Measurements from ENCODE around the gene DLD. TPM values are rescaled to one million over a fixed set of nuclear protein-coding genes. Genes with fewer than 3 reads are reported as not detected.

Gene DLD
- total and polyA plus RNA-seq, 2 of the 8 experiments (the other 6 are each of a cell fraction or from before 2014, with no cell fraction given): 63.7 to 88.5 TPM

GRCh38 chr7:107850216-107850615 is 40.8 kb upstream of the DLD start:
- no peak overlapping the region for H3K4ac ChIP-seq (replicated peaks; ENCODE audit: insufficient read length, low read depth, low read length)
- no peaks in the 10 kb centered on the region for H3K79me1 ChIP-seq (ENCODE audit: low read depth, low read length)
- H2BK5ac ChIP-seq (ENCODE audit: low read depth, low read length): no peak overlapping the region
- H4K8ac ChIP-seq (ENCODE audit: extremely low read depth, insufficient read depth, low read length): no peak overlapping the region
- H4K91ac ChIP-seq (replicated peaks; ENCODE audit: insufficient read length, low read length): no peak overlapping the region
- whole genome bisulfite sequencing, 2 experiments (ENCODE audit: extremely low coverage in 1 of 2, insufficient coverage in 1 of 2, insufficient read length in 1 of 2, insufficient replicate concordance in 2 of 2, low coverage in 1 of 2, low lambda C conversion rate in 2 of 2, missing lambda C conversion rate in 1 of 2): 89% methylated on average over 3 of the region's 4 CpGs; no CpG with 5 or more reads in 1 of the 2 experiments
- H4K5ac ChIP-seq (ENCODE audit: insufficient read length, low read depth, low read length): no peak overlapping the region
- H3K56ac ChIP-seq (replicated peaks; ENCODE audit: insufficient read length, low read depth, low read length): no peak overlapping the region
- no peak overlapping the region for H3K23ac ChIP-seq (ENCODE audit: insufficient read length)
- no peak overlapping the region for H3K4me3 ChIP-seq (ENCODE audit: extremely low read depth in 1 of 4, insufficient read depth in 2 of 4, low read depth in 3 of 4, low read length in 4 of 4)
- H3K4me2 ChIP-seq (ENCODE audit: insufficient read depth in 1 of 2, low read depth in 2 of 2, low read length in 2 of 2): no peak overlapping the region
- DNase-seq (ENCODE audit: low read depth in 1 of 2, low spot score in 2 of 2) (no peak), FAIRE-seq (no peak)
- H3K9me3 ChIP-seq (ENCODE audit: insufficient read depth in 2 of 2, low read depth in 1 of 2, low read length in 1 of 2): peaks cover 3 to 14% of the 10 kb centered on the region in 2 experiments; a peak in 2 of 4 replicates
- no peaks in the 10 kb centered on the region for H4K20me1 ChIP-seq (replicated peaks in 1 of 2; ENCODE audit: control insufficient read depth in 1 of 2, insufficient read depth in 2 of 2, low read length in 2 of 2)
- H2BK120ac ChIP-seq (replicated peaks; ENCODE audit: low read depth, low read length): no peak overlapping the region
- no peak overlapping the region for H2AK5ac ChIP-seq (ENCODE audit: low read depth, low read length)
- no peaks in the 10 kb centered on the region for H3K36me3 ChIP-seq (ENCODE audit: control insufficient read depth in 2 of 4, insufficient read depth in 4 of 4, low read length in 3 of 4)
- H3K14ac ChIP-seq (ENCODE audit: insufficient read length): no peak overlapping the region
- no peaks in the 10 kb centered on the region for H3K79me2 ChIP-seq (ENCODE audit: control insufficient read depth in 1 of 2, insufficient read depth in 2 of 2, low read length in 2 of 2)
- H2BK12ac ChIP-seq (ENCODE audit: low read depth, low read length): no peak overlapping the region
- no peaks in the 10 kb centered on the region for H3K27me3 ChIP-seq (replicated peaks in 1 of 4; ENCODE audit: control insufficient read depth in 3 of 4, extremely low read depth in 1 of 4, insufficient read depth in 3 of 4, low read length in 3 of 4)
- no peak for TF ChIP-seq HDAC2 (IDR thresholded peaks at IDR 0.05; ENCODE audit: borderline replicate concordance in 1 of 2, low read depth in 2 of 2, low read length in 2 of 2)
- no peak for TF ChIP-seq RXRA (IDR thresholded peaks at IDR 0.05; ENCODE audit: insufficient read depth, low read depth, low read length)
- no peak for TF ChIP-seq TAF7 (optimal IDR thresholded peaks at IDR 0.05; ENCODE audit: borderline replicate concordance, low read depth, low read length)
- TF ChIP-seq SP2 (IDR thresholded peaks at IDR 0.05; ENCODE audit: low read length): no peak
- TF ChIP-seq SUZ12 (IDR thresholded peaks at IDR 0.05; ENCODE audit: low read length): no peak
- no peak for TF ChIP-seq KDM5A (IDR thresholded peaks at IDR 0.05; ENCODE audit: low read length)
- TF ChIP-seq RNF2 (IDR thresholded peaks at IDR 0.05; ENCODE audit: borderline replicate concordance, low read depth, low read length, missing control alignments, poor library complexity, severe bottlenecking): no peak
- no peak for TF ChIP-seq GTF2F1 (IDR thresholded peaks at IDR 0.05; ENCODE audit: borderline replicate concordance, low read depth, low read length)
- TF ChIP-seq ASH2L (IDR thresholded peaks at IDR 0.05; ENCODE audit: low read length): no peak
- H3K27ac ChIP-seq (ENCODE audit: low read depth, low read length): no peak overlapping the region
- no peak overlapping the region for H2BK15ac ChIP-seq (ENCODE audit: low read length)
- ChIA-PET CTCF (ENCODE audit: partially characterized antibody) (interaction anchor here (0.6 kb wide), 1 partner anchor 25 kb away, joined by 3 read pairs; no protein-coding TSS in a partner anchor), POLR2A (ENCODE audit: partially characterized antibody) (no interaction called here)
- no peaks in the 10 kb centered on the region for H3K4me1 ChIP-seq (replicated peaks in 1 of 4; ENCODE audit: control insufficient read depth in 3 of 4, insufficient read depth in 4 of 4, low read length in 3 of 4)
- no peaks in the 10 kb centered on the region for H3K23me2 ChIP-seq (ENCODE audit: low read depth, low read length)
- H3K9ac ChIP-seq (replicated peaks in 1 of 4; ENCODE audit: extremely low read depth in 1 of 4, low read depth in 3 of 4, low read length in 3 of 4): no peak overlapping the region
- no peak overlapping the region for H2AFZ ChIP-seq (ENCODE audit: low read length)
- H2BK20ac ChIP-seq (ENCODE audit: low read length): no peak overlapping the region
- no peak overlapping the region for H3K18ac ChIP-seq (ENCODE audit: extremely low read depth, low read length)

Data from H1 (cell line).